Cardiac muscle cell (in vitro differentiated cells and primary cell): ENCODE results near the gene ABCD2. TPM values are rescaled to one million over a fixed set of nuclear protein-coding genes. Genes with fewer than 3 reads are reported as not detected.

ENCODE experiments used
- DNase-seq, 2 donors: peaks; one replicate each; pipeline versions ENCODE4 v3.0.0 to v3.0.0-alpha.2; 2010 to 2017; ENCODE audit warnings: low read depth in 1 of 2, low spot score in 1 of 2
- H3K27ac ChIP-seq: fragments of 200-600 bp; sonication (generic); 2 replicates; pipeline ENCODE4 v1.5.1; 2016
- H3K27me3 ChIP-seq: fragments of 200-600 bp; sonication (generic); 2 replicates; pipeline ENCODE4 v1.6.0; 2016; ENCODE audit warnings: control low read depth
- H3K36me3 ChIP-seq: fragments of 200-600 bp; sonication (generic); 2 replicates; pipeline ENCODE4 v1.5.1; 2016; ENCODE audit warnings: control low read depth
- H3K4me1 ChIP-seq: fragments of 200-600 bp; sonication (generic); 2 replicates; pipeline ENCODE4 v1.8.1; 2017; ENCODE audit warnings: low read depth, mild to moderate bottlenecking, mixed run types
- H3K4me3 ChIP-seq: fragments of 200-600 bp; sonication (generic); 2 replicates; pipeline ENCODE4 v1.5.1; 2016; ENCODE audit warnings: mild to moderate bottlenecking
- H3K9me3 ChIP-seq: fragments of 200-600 bp; sonication (generic); 2 replicates; pipeline ENCODE4 v1.5.1; 2017; ENCODE audit warnings: low read depth, mild to moderate bottlenecking, control low read depth
- CTCF ChIP-seq: IDR thresholded peaks from 2 replicates; pipeline ENCODE4 v1.5.1; 2012; ENCODE audit warnings: low read depth, mild to moderate bottlenecking, low read length
- polyA plus RNA-seq: library from polyadenylated mRNA; unstranded; fragments of >200 nt; fragmentation: Nextera tagmentation; extraction: Ambion mirVana; gene quantifications from 2 replicates; pipeline ENCODE4 v1.2.1, GENCODE V29; 2016
- total RNA-seq: library from RNA; depleted of rRNA; stranded (reverse); fragments of >200 nt; gene quantifications from 2 replicates; pipeline ENCODE4 v1.2.3, GENCODE V29; 2016

ABCD2 gene
- total and polyA plus RNA-seq, 2 experiments from 2014 or later, result 0.12 to 0.15 TPM

GRCh38 chr12:39587225-39587624, 32.4 kb downstream of the ABCD2 start:
- Histone ChIP-seq H3K4me1 (no peaks in the 10 kb centered on the region), H3K27ac (no peak overlapping the region), H3K27me3 (no peaks in the 10 kb centered on the region), H3K9me3 (no peaks in the 10 kb centered on the region), H3K36me3 (no peaks in the 10 kb centered on the region), H3K4me3 (no peak overlapping the region)
- DNase-seq, result peak in 1 of 2 donors; percentile 22
- peak; percentile 12 for TF ChIP-seq CTCF

GRCh38 chr12:39586816-39587215, 32.8 kb downstream of the ABCD2 start:
- peak in 1 of 2 donors; percentile 23 for DNase-seq
- H3K4me1 ChIP-seq, result no peaks in the 10 kb centered on the region
- H3K36me3 ChIP-seq, result no peaks in the 10 kb centered on the region
- H3K4me3 ChIP-seq, result no peak overlapping the region
- TF ChIP-seq CTCF, result no peak
- no peaks in the 10 kb centered on the region for H3K9me3 ChIP-seq
- no peaks in the 10 kb centered on the region for H3K27me3 ChIP-seq
- H3K27ac ChIP-seq, result no peak overlapping the region

GRCh38 chr12:39581592-39581991, 38.0 kb downstream of the ABCD2 start:
- Histone ChIP-seq H3K36me3 (no peaks in the 10 kb centered on the region), H3K27ac (no peak overlapping the region), H3K4me1 (no peaks in the 10 kb centered on the region), H3K4me3 (no peak overlapping the region), H3K27me3 (no peaks in the 10 kb centered on the region), H3K9me3 (no peaks in the 10 kb centered on the region)
- TF ChIP-seq CTCF, result no peak
- DNase-seq, result peak in 1 of 2 donors; percentile 11

- Histone ChIP-seq H3K9me3 (no peaks in the 10 kb centered on the region), H3K4me1 (no peaks in the 10 kb centered on the region), H3K27me3 (no peaks in the 10 kb centered on the region), H3K27ac (no peak overlapping the region), H3K36me3 (no peaks in the 10 kb centered on the region), H3K4me3 (no peak overlapping the region)
- DNase-seq, result no peak
- no peak for TF ChIP-seq CTCF
Observed at GRCh38 chr12:39575498-39575875, 44.1 kb downstream of the ABCD2 start.

- DNase-seq, result peak in 1 of 2 donors; percentile 2
- no peak for TF ChIP-seq CTCF
- no peak overlapping the region for H3K4me3 ChIP-seq
Observed at GRCh38 chr12:39574785-39575497, 44.7 kb downstream of the ABCD2 start.

More at GRCh38 chr12:39574785-39575497, 44.7 kb downstream of the ABCD2 start:
- H3K27ac ChIP-seq, result no peak overlapping the region
- no peaks in the 10 kb centered on the region for H3K36me3 ChIP-seq
- no peaks in the 10 kb centered on the region for H3K9me3 ChIP-seq
- H3K4me1 ChIP-seq, result no peaks in the 10 kb centered on the region
- no peaks in the 10 kb centered on the region for H3K27me3 ChIP-seq
